ENCODE results near the gene MAGEA6.

The MAGEA6 gene

DNA sequence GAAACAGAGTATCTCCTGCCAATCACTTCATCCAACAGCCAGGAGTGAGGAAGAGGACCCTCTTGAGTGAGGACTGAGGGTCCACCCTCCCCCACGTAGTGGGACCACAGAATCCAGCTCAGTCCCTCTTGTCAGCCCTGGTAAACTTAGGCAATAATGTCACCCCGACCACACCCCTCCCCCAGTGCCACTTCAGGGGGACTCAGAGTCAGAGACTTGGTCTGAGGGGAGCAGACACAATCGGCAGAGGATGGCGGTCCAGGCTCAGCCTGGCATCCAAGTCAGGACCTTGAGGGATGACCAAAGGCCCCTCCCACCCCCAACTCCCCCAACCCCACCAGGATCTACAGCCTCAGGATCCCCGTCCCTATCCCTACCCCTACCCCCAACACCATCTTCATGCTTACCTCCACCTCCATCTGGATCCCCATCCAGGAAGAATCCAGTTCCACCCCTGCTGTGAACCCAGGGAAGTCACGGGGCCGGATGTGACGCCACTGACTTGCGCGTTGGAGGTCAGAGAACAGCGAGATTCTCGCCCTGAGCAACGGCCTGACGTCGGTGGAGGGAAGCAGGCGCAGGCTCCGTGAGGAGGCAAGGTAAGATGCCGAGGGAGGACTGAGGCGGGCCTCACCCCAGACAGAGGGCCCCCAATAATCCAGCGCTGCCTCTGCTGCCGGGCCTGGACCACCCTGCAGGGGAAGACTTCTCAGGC lies 36.1 kb downstream of the MAGEA6 start, which contains the start of the genes CSAG1 and MAGEA12:
CSAG1 (minus strand) TSS at position 461 of the 715 bp plus-strand sequence. CDS start 1,261 bp downstream, outside the sequence.
MAGEA12 (plus strand) TSS at position 497 of the 715 bp plus-strand sequence. CDS start 2,405 bp downstream, outside the sequence.
- no peaks in the 10 kb centered on the region for H3K9me3 ChIP-seq
- no peaks in the 10 kb centered on the region for H3K4me1 ChIP-seq
- H3K4me3 ChIP-seq = no peak within 1 kb of the TSS
- TF ChIP-seq, protein P1, sequence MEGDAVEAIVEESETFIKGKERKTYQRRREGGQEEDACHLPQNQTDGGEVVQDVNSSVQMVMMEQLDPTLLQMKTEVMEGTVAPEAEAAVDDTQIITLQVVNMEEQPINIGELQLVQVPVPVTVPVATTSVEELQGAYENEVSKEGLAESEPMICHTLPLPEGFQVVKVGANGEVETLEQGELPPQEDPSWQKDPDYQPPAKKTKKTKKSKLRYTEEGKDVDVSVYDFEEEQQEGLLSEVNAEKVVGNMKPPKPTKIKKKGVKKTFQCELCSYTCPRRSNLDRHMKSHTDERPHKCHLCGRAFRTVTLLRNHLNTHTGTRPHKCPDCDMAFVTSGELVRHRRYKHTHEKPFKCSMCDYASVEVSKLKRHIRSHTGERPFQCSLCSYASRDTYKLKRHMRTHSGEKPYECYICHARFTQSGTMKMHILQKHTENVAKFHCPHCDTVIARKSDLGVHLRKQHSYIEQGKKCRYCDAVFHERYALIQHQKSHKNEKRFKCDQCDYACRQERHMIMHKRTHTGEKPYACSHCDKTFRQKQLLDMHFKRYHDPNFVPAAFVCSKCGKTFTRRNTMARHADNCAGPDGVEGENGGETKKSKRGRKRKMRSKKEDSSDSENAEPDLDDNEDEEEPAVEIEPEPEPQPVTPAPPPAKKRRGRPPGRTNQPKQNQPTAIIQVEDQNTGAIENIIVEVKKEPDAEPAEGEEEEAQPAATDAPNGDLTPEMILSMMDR (IDR thresholded peaks at IDR 0.05) = no peak
- intact Hi-C loops (cut with DNase I; ENCODE audit: low total_unique reads) = no loop called here
- DNase-seq = no peak
- no peaks in the 10 kb centered on the region for H3K36me3 ChIP-seq
- H3K27ac ChIP-seq = no peak within 1 kb of the TSS
- no peaks in the 10 kb centered on the region for H3K27me3 ChIP-seq

DNA sequence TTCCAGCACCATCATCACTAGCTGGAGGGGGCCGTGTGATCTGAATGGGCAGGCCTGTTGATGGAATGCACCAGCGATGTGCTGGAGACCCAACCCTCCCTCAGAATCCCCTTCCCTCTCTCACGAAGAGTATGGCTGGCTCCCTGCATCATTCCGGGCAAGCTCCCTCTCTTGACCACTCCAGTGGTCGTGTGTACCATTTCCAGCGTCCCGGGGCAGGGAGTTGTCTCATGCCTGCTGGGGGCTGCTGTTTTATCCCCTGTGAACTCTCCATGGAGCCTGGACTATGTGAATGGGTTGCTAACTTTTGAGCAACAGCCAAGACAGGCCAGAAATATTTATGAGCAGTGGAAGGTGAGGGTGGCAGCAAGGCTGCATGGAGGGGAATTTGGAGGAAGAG lies 44.1 kb downstream of the MAGEA6 start:
- Histone ChIP-seq H3K9me3 (no peaks in the 10 kb centered on the region), H3K27ac (no peak overlapping the region), H3K36me3 (no peaks in the 10 kb centered on the region), H3K4me1 (no peaks in the 10 kb centered on the region), H3K4me3 (no peak overlapping the region), H3K27me3 (no peaks in the 10 kb centered on the region)
- TF ChIP-seq, protein P1 (IDR thresholded peaks at IDR 0.05) = no peak
- no peak for DNase-seq
- intact Hi-C loops (cut with DNase I; ENCODE audit: low total_unique reads) = no loop called here
